Activated naive CD4-positive, alpha-beta T cell treated with anti-CD3 and anti-CD28 coated beads, Interleukin-2, amount 50 U/mL, for 72 hours (primary cell): ENCODE measurements around the gene ATP6AP1. TPM values are rescaled to one million over a fixed set of nuclear protein-coding genes. Genes with fewer than 3 reads are reported as not detected.

ENCODE experiments used
- ATAC-seq, 2 donors: fragments of 150-1000 bp; cut with Tn5 transposase; 2 replicates each; pipeline ENCODE4 v1.10.0; 2021; ENCODE audit warnings: mild to moderate bottlenecking in 2 of 2, moderate library complexity in 2 of 2
- DNase-seq, 2 donors: peaks; one replicate each; pipeline ENCODE4 v3.0.0; 2021 to 2022; ENCODE audit warnings: low spot score in 2 of 2
- H3K27ac Mint-ChIP-seq, 2 donors: one replicate each; pipeline ENCODE4 v1.8.0; 2022; ENCODE audit warnings: mild to moderate bottlenecking in 2 of 2, mixed read lengths in 2 of 2
- H3K36me3 Mint-ChIP-seq, 2 donors: one replicate each; pipeline ENCODE4 v1.8.0; 2022; ENCODE audit warnings: mixed read lengths in 2 of 2
- H3K9me3 Mint-ChIP-seq, 2 donors: one replicate each; pipeline ENCODE4 v1.8.0; 2022; ENCODE audit warnings: mixed read lengths in 2 of 2
- total RNA-seq, 2 donors: library from RNA; stranded (reverse); gene quantifications; one replicate each; pipeline ENCODE4 v1.2.3, GENCODE V29; 2022

ATP6AP1 gene
- total RNA-seq, 2 donors from 2014 or later = 26.9 to 44.5 TPM

DNA sequence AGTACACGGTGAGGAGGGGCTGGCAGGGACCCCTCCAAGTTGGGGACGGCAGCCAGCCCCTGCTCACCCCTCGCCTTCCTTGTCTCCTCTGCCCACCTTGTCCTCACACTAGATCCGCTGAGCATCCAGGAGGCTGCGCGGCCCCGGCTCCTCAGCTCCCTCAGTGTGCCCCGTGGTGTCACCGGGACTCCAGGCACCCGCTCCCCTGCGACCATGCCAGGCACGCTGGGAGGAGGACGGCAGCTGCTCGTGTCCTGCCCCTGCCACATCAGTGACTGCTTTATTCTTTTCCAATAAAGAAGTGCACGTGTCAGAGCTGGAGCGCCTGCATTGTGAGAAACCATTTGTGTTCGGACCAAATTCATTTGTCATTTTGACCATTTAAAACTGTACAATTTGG lies 21.8 kb downstream of the ATP6AP1 start:
- no peak for DNase-seq
- Mint-ChIP-seq H3K36me3 (peaks cover 0 to 6% of the 10 kb centered on the region in 2 donors), H3K9me3 (no peaks in the 10 kb centered on the region), H3K27ac (no peak overlapping the region)
- no peak for ATAC-seq

DNA sequence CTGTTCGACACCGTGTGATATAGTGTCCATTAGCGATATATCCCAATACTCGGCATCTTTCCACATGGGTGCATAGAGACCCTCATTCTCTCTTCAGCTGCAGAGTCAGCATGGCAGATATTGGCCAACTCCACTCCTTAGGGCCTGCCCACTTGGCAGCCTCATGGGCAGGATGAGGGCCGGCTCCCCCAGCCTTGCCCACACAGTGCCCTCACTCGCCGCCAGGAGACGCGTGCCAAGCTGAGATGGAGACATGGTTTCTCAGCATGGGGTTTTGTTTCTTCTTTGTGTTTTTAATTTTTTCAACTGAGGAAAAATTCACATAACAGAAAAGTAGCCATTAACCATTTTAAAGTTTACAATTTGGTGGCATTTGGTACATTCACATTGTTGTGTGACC lies 24.3 kb downstream of the ATP6AP1 start:
- peaks cover 5 to 7% of the 10 kb centered on the region in 2 donors for H3K36me3 Mint-ChIP-seq
- ATAC-seq (no peak), DNase-seq (no peak)
- H3K27ac Mint-ChIP-seq = no peak overlapping the region
- no peaks in the 10 kb centered on the region for H3K9me3 Mint-ChIP-seq

DNA sequence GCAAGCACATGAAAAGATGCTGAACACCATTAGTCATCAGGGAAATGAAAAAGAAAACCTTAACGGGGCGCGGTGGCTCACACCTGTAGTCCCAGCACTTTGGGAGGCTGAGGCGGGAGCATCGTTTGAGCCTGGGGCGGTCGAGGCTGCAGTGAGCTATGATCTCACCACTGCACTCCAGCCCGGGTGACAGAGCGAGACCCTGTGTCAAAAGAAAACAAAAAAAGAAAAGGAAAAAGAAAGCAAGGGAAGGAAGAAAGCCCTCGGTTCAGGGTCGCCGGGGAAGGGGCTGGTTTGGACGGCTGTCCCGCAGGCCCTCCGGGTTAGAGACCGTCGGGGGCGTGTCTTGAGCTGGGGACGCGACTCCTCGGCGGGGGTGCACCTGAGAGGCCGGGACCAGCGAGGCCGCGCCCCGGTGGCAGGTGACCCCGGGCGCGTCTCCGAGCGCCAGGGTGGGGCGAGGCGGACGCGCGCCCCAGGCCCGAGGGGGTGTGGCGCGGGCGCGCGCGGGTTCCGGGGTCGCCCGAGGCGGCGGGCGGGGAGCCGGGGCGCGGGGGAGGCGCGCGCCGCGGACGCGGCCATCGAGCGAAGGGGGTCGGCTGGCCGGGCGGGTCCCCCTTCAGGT lies 29.1 kb downstream of the ATP6AP1 start:
- ATAC-seq (peak; percentile 69 to 78), DNase-seq (peak in 1 of 2 donors; percentile 50)
- Mint-ChIP-seq H3K27ac (peak overlapping the region; percentile 85 to 97), H3K36me3 (peaks cover 5 to 7% of the 10 kb centered on the region in 2 donors), H3K9me3 (no peaks in the 10 kb centered on the region)

DNA sequence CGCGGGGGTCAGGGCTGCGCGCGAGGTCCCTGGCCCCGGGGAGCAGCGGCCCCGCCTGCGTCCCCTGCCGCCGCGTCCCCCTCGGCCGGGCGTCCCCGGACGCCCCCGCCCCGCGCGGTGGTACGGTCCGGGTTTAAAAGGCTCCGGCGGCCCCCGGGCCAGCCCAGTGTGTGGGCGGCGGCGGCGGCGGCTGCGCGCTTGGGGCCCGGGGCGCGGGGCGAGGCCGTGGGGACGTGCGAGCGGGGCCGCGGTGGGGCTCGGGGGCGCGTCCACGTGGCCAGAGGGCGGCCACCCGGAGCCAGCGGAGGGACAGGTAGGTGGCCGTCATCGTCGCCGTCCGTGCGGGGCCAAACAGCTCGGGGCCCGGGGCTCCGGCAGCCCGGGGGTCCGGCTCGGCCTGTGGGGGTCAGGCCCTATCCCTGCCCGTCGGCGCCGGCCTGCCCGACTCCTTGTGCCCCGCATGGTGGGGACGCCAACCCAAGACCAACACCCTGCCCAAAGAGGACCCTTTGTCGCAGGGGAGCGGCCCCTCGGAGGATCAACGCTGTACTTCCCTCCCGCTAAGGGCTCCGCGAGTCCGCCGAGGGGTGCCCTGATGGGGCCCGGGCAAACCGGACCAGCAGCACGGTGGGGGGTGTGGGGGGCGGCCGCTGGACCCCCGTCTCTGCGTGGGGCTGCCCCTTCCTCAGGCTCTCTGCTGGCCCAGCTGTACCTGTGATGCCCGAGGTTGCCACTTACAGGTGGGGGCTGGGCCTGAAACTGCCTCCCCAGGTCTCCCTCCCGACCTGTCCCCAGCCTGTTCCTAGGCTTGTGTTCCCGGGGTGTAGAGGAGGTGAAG lies 29.9 kb downstream of the ATP6AP1 start, which contains the start of gene PLXNA3:
PLXNA3 (plus strand) TSS at position 166 of the 838 bp plus-strand sequence. CDS start 1,903 bp downstream, outside the sequence.
- ATAC-seq (peak; percentile 70 to 78), DNase-seq (peak in 1 of 2 donors; percentile 67)
- Mint-ChIP-seq H3K9me3 (no peaks in the 10 kb centered on the region), H3K27ac (peak within 1 kb of the TSS; percentile 85 to 97), H3K36me3 (peaks cover 5 to 7% of the 10 kb centered on the region in 2 donors)

DNA sequence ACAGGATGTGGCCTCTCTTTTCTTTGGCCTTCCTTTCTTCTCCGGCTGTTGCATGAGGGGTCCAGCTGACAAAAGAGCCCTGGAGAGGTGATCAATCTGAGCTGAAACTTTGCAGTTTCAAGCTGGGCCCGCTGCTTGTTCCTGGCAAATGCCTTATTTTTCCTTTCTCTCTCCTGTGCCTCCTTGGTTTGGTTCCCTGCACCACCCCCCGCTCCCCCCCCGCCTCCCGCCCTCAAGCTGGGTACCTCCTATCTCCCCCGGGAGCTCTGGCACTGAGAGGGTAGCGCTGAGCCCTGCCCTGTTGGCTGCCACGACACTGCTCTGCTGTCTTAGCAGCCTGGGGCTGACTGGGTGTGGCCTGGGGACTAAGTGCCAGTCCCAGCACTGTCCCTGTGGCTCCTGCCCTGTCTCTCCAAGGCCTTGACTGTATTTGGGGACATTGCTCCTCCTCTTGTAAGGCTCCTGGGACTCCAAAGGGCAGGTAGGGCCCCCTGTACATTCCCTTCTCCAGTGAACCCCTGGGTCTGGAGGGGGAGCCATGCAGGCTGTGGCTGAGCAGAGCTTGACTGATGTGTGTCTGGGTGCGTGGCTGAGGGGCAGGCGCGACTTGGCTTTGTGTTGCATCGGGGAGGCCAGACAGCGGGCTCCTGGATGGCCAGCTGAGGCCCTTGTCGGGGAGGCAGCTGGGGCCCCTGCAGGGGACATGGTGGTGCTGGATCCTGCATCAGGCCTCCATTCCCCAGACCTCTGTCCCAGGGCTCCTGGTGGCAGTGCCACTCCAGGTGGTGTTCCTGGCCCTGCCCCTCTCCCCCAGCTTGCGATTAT lies 30.7 kb downstream of the ATP6AP1 start:
- H3K36me3 Mint-ChIP-seq = peaks cover 5 to 7% of the 10 kb centered on the region in 2 donors
- peak; percentile 39 to 48 for ATAC-seq
- DNase-seq = no peak
- H3K27ac Mint-ChIP-seq = peak overlapping the region in 1 of 2 donors; percentile 86
- H3K9me3 Mint-ChIP-seq = no peaks in the 10 kb centered on the region

DNA sequence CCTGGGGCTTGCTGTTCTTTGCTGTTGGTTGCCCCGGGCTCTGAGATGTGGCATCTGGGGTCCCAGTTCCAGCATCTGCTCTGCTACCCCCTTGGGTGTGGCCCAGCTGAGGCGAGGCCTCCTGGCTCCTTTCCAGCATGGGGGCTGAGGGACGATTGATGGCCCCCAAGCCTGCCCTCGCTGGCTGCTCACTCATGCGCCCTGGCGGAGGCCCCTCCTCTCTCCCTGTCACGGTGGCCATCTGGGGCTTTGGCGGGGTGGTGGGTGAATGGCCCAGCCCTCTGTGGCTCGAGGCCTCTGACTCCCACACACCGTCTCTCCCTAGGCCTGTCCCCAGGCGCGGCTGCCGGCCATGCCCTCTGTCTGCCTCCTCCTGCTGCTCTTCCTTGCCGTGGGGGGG lies 31.4 kb downstream of the ATP6AP1 start:
- ATAC-seq = no peak
- peaks cover 5 to 7% of the 10 kb centered on the region in 2 donors for H3K36me3 Mint-ChIP-seq
- no peaks in the 10 kb centered on the region for H3K9me3 Mint-ChIP-seq
- DNase-seq = no peak
- H3K27ac Mint-ChIP-seq = no peak overlapping the region

DNA sequence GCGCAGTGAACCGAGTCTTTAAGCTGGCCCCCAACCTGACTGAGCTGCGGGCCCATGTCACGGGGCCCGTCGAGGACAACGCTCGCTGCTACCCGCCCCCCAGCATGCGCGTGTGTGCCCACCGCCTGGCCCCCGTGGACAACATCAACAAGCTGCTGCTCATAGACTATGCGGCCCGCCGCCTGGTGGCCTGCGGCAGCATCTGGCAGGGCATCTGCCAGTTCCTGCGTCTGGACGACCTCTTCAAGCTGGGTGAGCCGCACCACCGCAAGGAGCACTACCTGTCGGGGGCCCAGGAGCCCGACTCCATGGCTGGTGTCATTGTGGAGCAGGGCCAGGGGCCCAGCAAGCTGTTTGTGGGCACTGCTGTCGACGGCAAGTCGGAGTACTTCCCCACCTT lies 31.8 kb downstream of the ATP6AP1 start:
- H3K27ac Mint-ChIP-seq = no peak overlapping the region
- H3K9me3 Mint-ChIP-seq = no peaks in the 10 kb centered on the region
- ATAC-seq (no peak), DNase-seq (no peak)
- peaks cover 5 to 7% of the 10 kb centered on the region in 2 donors for H3K36me3 Mint-ChIP-seq

DNA sequence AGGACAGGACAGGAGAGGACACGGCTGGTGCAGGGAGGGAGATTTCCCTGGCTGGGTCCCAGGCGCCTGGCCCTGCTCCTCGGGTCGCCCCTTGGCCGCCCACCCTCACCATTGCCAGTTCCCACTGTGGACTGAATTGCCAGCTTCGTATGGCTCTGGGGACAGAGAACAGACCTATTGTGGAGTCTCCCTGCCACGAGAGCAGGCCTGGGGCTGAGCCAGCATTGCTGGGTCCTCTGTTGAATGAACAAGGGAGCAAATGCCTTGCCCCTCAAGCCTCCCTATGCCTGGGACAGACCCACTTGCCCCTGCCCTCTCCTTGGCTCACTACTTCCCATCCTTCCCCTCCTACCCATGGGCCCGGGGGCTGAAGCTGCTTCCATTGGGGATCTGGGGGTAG lies 33.9 kb downstream of the ATP6AP1 start:
- DNase-seq (no peak), ATAC-seq (no peak)
- Mint-ChIP-seq H3K9me3 (no peaks in the 10 kb centered on the region), H3K36me3 (peaks cover 2 to 3% of the 10 kb centered on the region in 2 donors), H3K27ac (no peak overlapping the region)

DNA sequence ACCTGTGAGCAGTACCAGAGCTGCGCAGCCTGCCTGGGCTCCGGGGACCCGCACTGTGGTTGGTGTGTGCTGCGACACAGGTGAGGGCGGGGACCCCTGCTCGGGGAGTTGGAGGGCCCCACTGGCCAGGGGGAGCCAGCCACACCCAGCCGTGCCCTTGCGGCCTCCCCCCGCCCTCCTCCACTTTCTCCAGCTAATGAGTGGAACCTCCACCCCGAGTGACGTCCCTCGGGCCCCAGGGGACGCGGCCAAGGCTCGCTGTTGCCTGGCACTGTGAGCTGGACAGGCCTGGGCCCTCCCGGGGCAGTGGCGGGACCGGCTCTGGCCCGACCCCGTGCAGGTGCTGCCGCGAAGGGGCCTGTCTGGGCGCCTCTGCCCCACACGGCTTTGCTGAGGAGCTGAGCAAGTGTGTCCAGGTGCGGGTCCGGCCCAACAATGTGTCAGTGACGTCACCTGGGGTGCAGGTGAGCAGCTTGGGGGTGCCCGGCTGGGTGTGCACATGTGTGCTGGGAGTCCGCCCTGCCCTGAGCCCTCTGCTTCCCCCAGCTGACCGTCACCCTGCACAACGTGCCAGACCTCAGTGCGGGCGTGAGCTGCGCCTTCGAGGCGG lies 35.2 kb downstream of the ATP6AP1 start:
- no peaks in the 10 kb centered on the region for H3K36me3 Mint-ChIP-seq
- no peak for DNase-seq
- ATAC-seq = no peak
- H3K9me3 Mint-ChIP-seq = no peaks in the 10 kb centered on the region
- no peak overlapping the region for H3K27ac Mint-ChIP-seq

DNA sequence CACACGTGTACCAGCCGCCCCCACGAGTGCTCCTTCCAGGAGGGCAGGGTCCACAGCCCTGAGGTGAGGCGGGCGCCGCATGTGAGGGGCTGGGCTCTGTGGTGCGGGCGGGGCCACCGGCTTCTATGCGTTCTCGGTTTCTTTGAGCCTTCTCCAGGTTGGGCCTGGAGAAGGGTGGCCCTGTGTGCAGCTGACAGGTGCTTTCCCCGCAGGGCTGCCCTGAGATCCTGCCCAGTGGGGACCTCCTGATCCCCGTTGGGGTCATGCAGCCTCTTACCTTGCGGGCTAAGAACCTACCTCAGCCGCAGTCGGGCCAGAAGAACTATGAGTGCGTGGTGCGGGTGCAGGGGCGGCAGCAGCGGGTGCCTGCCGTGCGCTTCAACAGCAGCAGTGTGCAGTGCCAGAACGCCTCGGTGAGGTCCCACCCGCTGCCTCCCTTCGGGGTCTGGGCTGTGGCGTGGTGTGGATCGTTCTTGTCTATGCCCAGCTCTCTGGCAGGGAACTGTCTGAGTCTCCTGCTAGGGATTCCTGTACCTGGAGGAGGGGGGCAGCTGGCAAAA lies 36.4 kb downstream of the ATP6AP1 start:
- Mint-ChIP-seq H3K9me3 (no peaks in the 10 kb centered on the region), H3K27ac (no peak overlapping the region), H3K36me3 (no peaks in the 10 kb centered on the region)
- no peak for DNase-seq
- no peak for ATAC-seq

DNA sequence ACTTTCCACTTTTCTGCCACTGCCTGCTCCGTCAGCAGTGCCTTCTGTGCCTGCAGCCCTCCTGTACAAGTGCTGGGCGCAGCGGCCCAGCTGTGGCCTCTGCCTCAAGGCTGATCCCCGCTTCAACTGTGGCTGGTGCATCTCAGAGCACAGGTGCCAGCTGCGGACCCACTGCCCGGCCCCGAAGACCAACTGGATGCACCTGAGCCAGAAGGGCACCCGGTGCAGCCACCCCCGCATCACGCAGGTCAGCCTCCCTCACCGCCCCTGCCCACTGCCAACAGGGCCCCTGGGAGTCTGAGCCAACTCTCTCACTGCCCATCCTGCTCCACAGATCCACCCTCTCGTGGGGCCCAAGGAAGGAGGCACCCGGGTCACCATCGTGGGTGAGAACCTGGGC lies 37.1 kb downstream of the ATP6AP1 start:
- no peak for ATAC-seq
- H3K9me3 Mint-ChIP-seq = no peaks in the 10 kb centered on the region
- DNase-seq = no peak
- no peak overlapping the region for H3K27ac Mint-ChIP-seq
- no peaks in the 10 kb centered on the region for H3K36me3 Mint-ChIP-seq

DNA sequence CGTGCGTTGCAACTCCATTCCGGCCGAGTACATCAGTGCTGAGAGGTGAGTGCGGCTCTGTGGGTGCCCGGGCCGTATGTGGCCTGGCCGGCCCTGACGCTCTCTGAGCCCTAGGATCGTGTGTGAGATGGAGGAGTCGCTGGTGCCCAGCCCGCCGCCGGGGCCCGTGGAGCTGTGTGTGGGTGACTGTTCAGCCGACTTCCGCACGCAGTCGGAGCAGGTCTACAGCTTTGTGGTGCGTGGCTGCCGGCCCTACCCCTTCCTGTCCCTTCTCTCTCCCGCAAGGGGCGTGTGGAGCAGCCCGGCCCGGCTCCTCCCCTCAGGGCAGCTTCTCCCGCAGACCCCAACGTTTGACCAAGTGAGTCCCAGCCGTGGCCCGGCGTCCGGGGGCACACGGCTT lies 37.6 kb downstream of the ATP6AP1 start:
- ATAC-seq = no peak
- no peak overlapping the region for H3K27ac Mint-ChIP-seq
- no peak for DNase-seq
- H3K9me3 Mint-ChIP-seq = no peaks in the 10 kb centered on the region
- no peaks in the 10 kb centered on the region for H3K36me3 Mint-ChIP-seq

DNA sequence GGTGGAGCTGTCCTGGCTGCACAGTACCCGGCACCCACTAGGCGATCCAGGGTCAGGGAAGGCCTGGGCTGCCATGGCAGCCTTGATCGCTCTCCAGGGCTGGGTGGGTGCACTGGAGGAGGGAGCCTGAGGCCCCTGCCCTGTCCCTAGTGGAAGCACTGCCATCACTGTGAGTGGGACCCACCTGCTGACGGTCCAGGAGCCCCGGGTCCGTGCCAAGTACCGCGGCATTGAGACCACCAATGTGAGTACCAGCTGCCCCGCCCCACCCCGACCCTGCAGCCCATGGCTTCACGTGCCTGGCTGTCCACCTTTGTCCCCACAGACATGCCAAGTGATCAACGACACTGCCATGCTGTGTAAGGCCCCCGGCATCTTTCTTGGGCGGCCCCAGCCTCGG lies 38.4 kb downstream of the ATP6AP1 start:
- Mint-ChIP-seq H3K27ac (no peak overlapping the region), H3K36me3 (no peaks in the 10 kb centered on the region), H3K9me3 (no peaks in the 10 kb centered on the region)
- ATAC-seq = no peak
- DNase-seq = no peak

DNA sequence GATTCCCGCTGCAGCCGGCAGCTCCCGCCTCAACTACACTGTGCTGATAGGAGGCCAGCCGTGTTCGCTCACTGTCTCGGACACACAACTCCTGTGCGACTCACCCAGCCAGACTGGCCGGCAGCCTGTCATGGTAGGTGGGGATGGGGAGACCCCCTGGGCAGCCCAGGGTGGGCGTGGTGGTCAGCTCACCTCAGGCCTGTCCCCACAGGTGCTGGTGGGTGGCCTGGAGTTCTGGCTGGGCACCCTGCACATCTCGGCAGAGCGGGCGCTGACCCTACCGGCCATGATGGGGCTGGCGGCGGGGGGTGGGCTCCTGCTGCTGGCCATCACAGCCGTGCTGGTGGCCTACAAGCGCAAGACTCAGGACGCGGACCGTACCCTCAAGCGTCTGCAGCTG lies 39.1 kb downstream of the ATP6AP1 start:
- ATAC-seq = no peak
- no peak for DNase-seq
- H3K36me3 Mint-ChIP-seq = no peaks in the 10 kb centered on the region
- no peak overlapping the region for H3K27ac Mint-ChIP-seq
- H3K9me3 Mint-ChIP-seq = no peaks in the 10 kb centered on the region

DNA sequence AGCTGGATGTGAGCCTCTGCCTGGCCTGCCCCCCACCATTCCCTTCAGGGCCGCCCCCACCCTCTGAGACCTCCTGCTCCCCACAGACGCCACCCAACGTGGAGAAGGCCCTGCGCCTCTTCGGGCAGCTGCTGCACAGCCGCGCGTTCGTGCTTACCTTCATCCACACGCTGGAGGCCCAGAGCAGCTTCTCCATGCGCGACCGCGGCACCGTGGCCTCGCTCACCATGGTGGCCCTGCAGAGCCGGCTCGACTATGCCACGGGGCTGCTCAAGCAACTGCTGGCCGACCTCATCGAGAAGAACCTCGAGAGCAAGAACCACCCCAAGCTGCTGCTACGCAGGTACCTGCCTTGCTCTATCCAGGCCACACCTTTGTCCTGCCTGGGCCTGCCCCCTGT lies 39.7 kb downstream of the ATP6AP1 start:
- DNase-seq = no peak
- H3K27ac Mint-ChIP-seq = no peak overlapping the region
- H3K9me3 Mint-ChIP-seq = no peaks in the 10 kb centered on the region
- ATAC-seq = no peak
- no peaks in the 10 kb centered on the region for H3K36me3 Mint-ChIP-seq

DNA sequence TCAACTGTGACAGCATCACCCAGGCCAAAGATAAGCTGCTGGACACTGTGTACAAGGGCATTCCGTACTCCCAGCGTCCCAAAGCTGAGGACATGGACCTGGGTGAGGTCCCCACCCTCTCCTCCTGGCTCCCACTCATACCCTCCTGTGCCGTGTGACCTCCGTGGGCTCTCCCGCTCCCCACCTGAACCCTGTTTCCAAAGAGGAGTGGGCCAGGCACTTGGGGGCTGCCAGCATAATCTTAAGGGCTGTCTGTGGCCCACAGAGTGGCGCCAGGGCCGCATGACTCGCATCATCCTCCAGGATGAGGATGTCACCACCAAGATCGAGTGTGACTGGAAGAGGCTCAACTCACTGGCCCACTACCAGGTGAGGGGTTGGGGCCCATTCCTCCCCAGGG lies 40.6 kb downstream of the ATP6AP1 start:
- DNase-seq (no peak), ATAC-seq (no peak)
- Mint-ChIP-seq H3K27ac (no peak overlapping the region), H3K36me3 (no peaks in the 10 kb centered on the region), H3K9me3 (no peaks in the 10 kb centered on the region)
